Activated naive CD8-positive, alpha-beta T cell treated with anti-CD3 and anti-CD28 coated beads for 36 hours (primary cell): ENCODE results near the gene ADAMTSL4. TPM values are rescaled to one million over a fixed set of nuclear protein-coding genes. Genes with fewer than 3 reads are reported as not detected.
"Not testable (repeated sequence)": the region's sequence is repeated elsewhere in the genome, so short reads cannot be mapped to it uniquely, and the experiment has no call there.

ENCODE experiments used
- DNase-seq: peaks from one replicate; pipeline ENCODE4 v3.0.0; 2021
- H3K27ac Mint-ChIP-seq: one replicate; pipeline ENCODE4 v1.8.0; 2022; ENCODE audit warnings: mild to moderate bottlenecking, moderate library complexity, mixed read lengths
- H3K27me3 Mint-ChIP-seq: one replicate; pipeline ENCODE4 v1.8.0; 2022; ENCODE audit warnings: mild to moderate bottlenecking, mixed read lengths
- H3K36me3 Mint-ChIP-seq: one replicate; pipeline ENCODE4 v1.8.0; 2021; ENCODE audit warnings: mild to moderate bottlenecking, mixed read lengths
- H3K4me1 Mint-ChIP-seq: one replicate; pipeline ENCODE4 v1.8.0; 2021; ENCODE audit warnings: mixed read lengths
- H3K4me3 Mint-ChIP-seq: one replicate; pipeline ENCODE4 v1.8.0; 2022; ENCODE audit warnings: mild to moderate bottlenecking, moderate library complexity, mixed read lengths
- H3K9me3 Mint-ChIP-seq: one replicate; pipeline ENCODE4 v1.8.0; 2022; ENCODE audit warnings: mixed read lengths
- total RNA-seq, 2 experiments: library from RNA; stranded (reverse); gene quantifications; one replicate each; pipeline ENCODE4 v1.2.3, GENCODE V29; 2021

Gene ADAMTSL4
- total RNA-seq, 2 experiments from 2014 or later = 0.06 to 0.10 TPM

DNA sequence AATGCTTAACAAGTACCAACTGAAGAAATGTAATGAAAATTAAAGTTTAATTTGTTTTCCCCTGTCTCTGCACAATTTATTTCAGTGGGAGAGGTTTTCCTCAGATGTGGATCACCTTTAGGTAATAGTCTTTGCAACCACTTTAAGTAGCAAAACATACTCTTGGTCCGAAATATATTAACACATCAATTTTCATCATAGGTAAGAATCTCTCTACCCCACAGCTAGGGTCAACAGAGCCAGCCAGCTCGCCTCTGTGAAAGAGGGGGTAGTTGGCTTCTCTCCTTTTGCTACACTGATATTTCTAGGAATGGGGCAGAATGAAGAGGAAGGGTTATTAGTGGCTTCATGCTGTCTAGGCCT is 55.0 kb downstream of the ADAMTSL4 start:
- H3K27ac Mint-ChIP-seq = peak overlapping the region; percentile 80
- no peak overlapping the region for H3K4me3 Mint-ChIP-seq
- peaks cover 3% of the 10 kb centered on the region for H3K36me3 Mint-ChIP-seq

DNA sequence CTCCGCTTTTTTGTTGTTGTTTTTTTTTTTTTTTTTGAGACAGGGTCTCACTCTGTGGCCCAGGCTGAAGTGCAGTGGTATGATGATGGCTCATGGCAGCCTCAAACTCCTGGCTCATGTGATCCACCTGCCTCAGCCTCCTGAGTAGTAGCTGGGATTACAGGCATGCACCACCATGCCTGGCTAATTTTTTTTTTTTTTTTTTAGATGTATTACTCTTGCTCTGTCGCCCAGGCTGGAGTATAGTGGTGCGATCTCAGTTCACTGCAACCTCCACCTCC is 56.2 kb downstream of the ADAMTSL4 start:
- not testable (repeated sequence) for H3K4me3 Mint-ChIP-seq, H3K9me3 Mint-ChIP-seq, H3K27ac Mint-ChIP-seq, H3K27me3 Mint-ChIP-seq, DNase-seq, H3K36me3 Mint-ChIP-seq
- peaks cover 13% of the 10 kb centered on the region for H3K4me1 Mint-ChIP-seq

More for the DNA sequence above, 55.0 kb downstream of the ADAMTSL4 start:
- Mint-ChIP-seq H3K27me3 (no peaks in the 10 kb centered on the region), H3K4me1 (peaks cover 13% of the 10 kb centered on the region), H3K9me3 (no peaks in the 10 kb centered on the region)
- DNase-seq = no peak

DNA sequence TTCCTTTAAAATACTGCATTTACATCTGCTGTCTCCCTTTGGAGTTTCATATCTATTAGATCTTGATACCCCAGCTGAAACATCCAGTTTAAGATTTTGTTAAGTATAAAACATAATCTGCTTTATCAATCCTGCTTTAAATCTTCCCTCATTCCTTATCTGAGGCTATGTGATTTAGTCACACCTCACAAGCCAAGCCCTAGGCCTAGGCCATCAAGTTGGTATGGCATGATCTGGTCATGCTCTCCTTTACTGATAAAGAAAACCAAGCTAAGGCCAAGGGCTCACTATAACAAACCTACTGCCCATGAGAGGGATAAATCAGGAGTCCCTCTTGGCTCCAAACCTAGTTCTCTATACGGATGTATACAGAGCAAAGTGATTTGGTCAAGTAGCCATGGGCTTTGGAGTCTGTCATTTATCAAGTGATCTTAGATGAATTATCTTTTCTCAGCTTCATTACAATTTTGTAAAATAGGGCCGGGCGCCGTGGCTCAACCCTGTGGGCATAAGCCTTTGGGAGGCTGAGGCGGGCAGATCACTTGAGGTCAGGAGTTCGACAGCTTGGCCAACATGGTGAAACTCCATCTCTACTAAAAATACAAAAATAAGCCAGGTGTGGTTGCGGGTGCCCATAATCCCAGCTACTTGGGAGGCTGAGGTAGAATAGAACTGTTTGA is 57.4 kb downstream of the ADAMTSL4 start:
- no peak for DNase-seq
- Mint-ChIP-seq H3K36me3 (peaks cover 7% of the 10 kb centered on the region), H3K27me3 (no peaks in the 10 kb centered on the region), H3K9me3 (no peaks in the 10 kb centered on the region), H3K4me3 (no peak overlapping the region), H3K27ac (no peak overlapping the region), H3K4me1 (peaks cover 20% of the 10 kb centered on the region)

DNA sequence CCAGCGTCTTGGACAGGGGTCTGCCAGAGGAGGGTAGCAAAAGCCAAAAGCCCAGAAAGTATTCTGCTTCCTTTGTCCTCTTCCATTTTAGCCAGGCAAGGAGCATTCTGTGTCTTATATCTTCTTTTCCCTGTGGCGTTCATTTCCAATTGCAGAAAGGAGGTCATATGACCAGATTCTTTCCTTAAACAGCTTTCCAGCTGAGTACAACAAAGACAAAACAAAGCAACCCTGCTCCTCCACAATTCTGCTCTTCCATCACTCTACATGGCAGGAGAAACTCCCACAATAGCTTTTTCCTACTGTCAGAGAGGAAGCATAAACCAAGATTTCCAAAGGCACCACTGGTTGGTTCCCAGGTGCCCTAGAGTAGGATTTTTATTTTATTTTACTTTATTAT is 60.5 kb downstream of the ADAMTSL4 start:
- Mint-ChIP-seq H3K4me1 (peaks cover 35% of the 10 kb centered on the region), H3K9me3 (no peaks in the 10 kb centered on the region), H3K27me3 (no peaks in the 10 kb centered on the region), H3K27ac (no peak overlapping the region), H3K36me3 (peaks cover 29% of the 10 kb centered on the region), H3K4me3 (no peak overlapping the region)
- no peak for DNase-seq

Other genes starting within 250 kb of the ADAMTSL4 start
- gene PRPF3, start 227.9 kb upstream of the ADAMTSL4 start, total RNA-seq = 10 to 100 TPM; 67.8 to 71.5 TPM
- gene RPRD2, start 185.3 kb upstream of the ADAMTSL4 start, total RNA-seq = 10 to 100 TPM; 21.7 to 22.8 TPM
- gene TARS2, start 62.0 kb upstream of the ADAMTSL4 start, total RNA-seq = 10 to 100 TPM; 44.8 to 46.2 TPM
- under 1 TPM; 0.88 to 0.99 TPM for gene ECM1, start 41.3 kb upstream of the ADAMTSL4 start, total RNA-seq
- not detected for gene FALEC, start 33.7 kb upstream of the ADAMTSL4 start, total RNA-seq
- gene MCL1, start 30.2 kb downstream of the ADAMTSL4 start, total RNA-seq = 100 to 1,000 TPM; 209 to 217 TPM
- 100 to 1,000 TPM; 195 to 214 TPM for gene ENSA, start 80.2 kb downstream of the ADAMTSL4 start, total RNA-seq
- gene GOLPH3L, start 147.7 kb downstream of the ADAMTSL4 start, total RNA-seq = 10 to 100 TPM; 15.2 to 15.8 TPM
- not detected for gene HORMAD1, start 171.5 kb downstream of the ADAMTSL4 start, total RNA-seq
- gene CTSS, start 216.4 kb downstream of the ADAMTSL4 start, total RNA-seq = 10 to 100 TPM; 38.5 to 38.9 TPM